ENCODE results near the gene PBX1.

Gene PBX1

GRCh38 chr1:164760569-164760968, 201.6 kb downstream of the PBX1 start:
- Histone ChIP-seq H3K4me3 (no peak overlapping the region), H3K27ac (peak overlapping the region in 1 of 21 experiments; percentile 18)

GRCh38 chr1:164761009-164761408, 202.0 kb downstream of the PBX1 start:
- peak overlapping the region in 1 of 21 experiments; percentile 18 for H3K27ac ChIP-seq

GRCh38 chr1:164763098-164763497, 204.1 kb downstream of the PBX1 start:
- no peak overlapping the region for H3K27ac ChIP-seq
- no peak overlapping the region for H3K4me3 ChIP-seq

More at GRCh38 chr1:164761009-164761408, 202.0 kb downstream of the PBX1 start:
- no peak overlapping the region for H3K4me3 ChIP-seq

- H3K4me3 ChIP-seq: no peak overlapping the region
- H3K27ac ChIP-seq: no peak overlapping the region
Observed at GRCh38 chr1:164764333-164764732, 205.3 kb downstream of the PBX1 start.

- H3K27ac ChIP-seq: peak overlapping the region in 3 of 21 experiments; percentile 11 to 59 (median 23)
- no peak overlapping the region for H3K4me3 ChIP-seq
Observed at GRCh38 chr1:164765557-164765956, 206.6 kb downstream of the PBX1 start.

- no peak overlapping the region for H3K4me3 ChIP-seq
- peak overlapping the region in 3 of 21 experiments; percentile 12 to 63 (median 23) for H3K27ac ChIP-seq
Observed at GRCh38 chr1:164765992-164766720, 207.2 kb downstream of the PBX1 start.

GRCh38 chr1:164767752-164768402, 208.9 kb downstream of the PBX1 start:
- H3K27ac ChIP-seq: peak overlapping the region in 4 of 21 experiments; percentile 19 to 73 (median 52)
- H3K4me3 ChIP-seq: no peak overlapping the region

GRCh38 chr1:164768619-164769018, 209.6 kb downstream of the PBX1 start:
- peak overlapping the region in 4 of 21 experiments; percentile 2 to 73 (median 52) for H3K27ac ChIP-seq

GRCh38 chr1:164769486-164770130, 210.6 kb downstream of the PBX1 start:
- Histone ChIP-seq H3K27ac (peak overlapping the region in 2 of 21 experiments; percentile 28 to 73), H3K4me3 (no peak overlapping the region)

More at GRCh38 chr1:164768619-164769018, 209.6 kb downstream of the PBX1 start:
- H3K4me3 ChIP-seq: no peak overlapping the region

- Histone ChIP-seq H3K4me3 (no peak overlapping the region), H3K27ac (no peak overlapping the region)
Observed at GRCh38 chr1:164770131-164770529, 211.1 kb downstream of the PBX1 start.

- H3K27ac ChIP-seq: peak overlapping the region in 16 of 21 experiments; percentile 26 to 84 (median 68)
- no peak overlapping the region for H3K4me3 ChIP-seq
Observed at GRCh38 chr1:164771041-164771618, 212.1 kb downstream of the PBX1 start.

- Histone ChIP-seq H3K27ac (peak overlapping the region in 19 of 21 experiments; percentile 48 to 84 (median 70)), H3K4me3 (no peak overlapping the region)
Observed at GRCh38 chr1:164771619-164772361, 212.8 kb downstream of the PBX1 start.

GRCh38 chr1:164772635-164773034, 213.7 kb downstream of the PBX1 start:
- Histone ChIP-seq H3K27ac (peak overlapping the region in 19 of 21 experiments; percentile 48 to 84 (median 70)), H3K4me3 (no peak overlapping the region)

GRCh38 chr1:164773102-164773501, 214.1 kb downstream of the PBX1 start:
- peak overlapping the region in 15 of 21 experiments; percentile 24 to 81 (median 55) for H3K27ac ChIP-seq
- H3K4me3 ChIP-seq: no peak overlapping the region

GRCh38 chr1:164774413-164774812, 215.4 kb downstream of the PBX1 start:
- no peak overlapping the region for H3K27ac ChIP-seq

GRCh38 chr1:164774819-164775654, 216.1 kb downstream of the PBX1 start:
- no peak overlapping the region for H3K4me3 ChIP-seq

More at GRCh38 chr1:164774413-164774812, 215.4 kb downstream of the PBX1 start:
- H3K4me3 ChIP-seq: no peak overlapping the region

GRCh38 chr1:164777518-164777917, 218.5 kb downstream of the PBX1 start:
- Histone ChIP-seq H3K4me3 (no peak overlapping the region), H3K27ac (no peak overlapping the region)

More at GRCh38 chr1:164774819-164775654, 216.1 kb downstream of the PBX1 start:
- H3K27ac ChIP-seq: no peak overlapping the region

GRCh38 chr1:164779376-164779775, 220.4 kb downstream of the PBX1 start:
- Histone ChIP-seq H3K4me3 (no peak overlapping the region), H3K27ac (peak overlapping the region in 8 of 21 experiments; percentile 6 to 78 (median 54))
